NOMO-1 treated with dmso at 0.1 percent for 144 hours (cell line): ENCODE measurements around the gene CAMK1.

ENCODE experiments used
- DNase-seq: peaks from one replicate; lab custom pipeline; 2025; ENCODE audit not compliant: unreplicated experiment; lab: John Stamatoyannopoulos, UW

The CAMK1 gene

GRCh38 chr3:9793161-9793781, 23.5 kb upstream of the CAMK1 start:
- peak; percentile 44 for DNase-seq

DNA sequence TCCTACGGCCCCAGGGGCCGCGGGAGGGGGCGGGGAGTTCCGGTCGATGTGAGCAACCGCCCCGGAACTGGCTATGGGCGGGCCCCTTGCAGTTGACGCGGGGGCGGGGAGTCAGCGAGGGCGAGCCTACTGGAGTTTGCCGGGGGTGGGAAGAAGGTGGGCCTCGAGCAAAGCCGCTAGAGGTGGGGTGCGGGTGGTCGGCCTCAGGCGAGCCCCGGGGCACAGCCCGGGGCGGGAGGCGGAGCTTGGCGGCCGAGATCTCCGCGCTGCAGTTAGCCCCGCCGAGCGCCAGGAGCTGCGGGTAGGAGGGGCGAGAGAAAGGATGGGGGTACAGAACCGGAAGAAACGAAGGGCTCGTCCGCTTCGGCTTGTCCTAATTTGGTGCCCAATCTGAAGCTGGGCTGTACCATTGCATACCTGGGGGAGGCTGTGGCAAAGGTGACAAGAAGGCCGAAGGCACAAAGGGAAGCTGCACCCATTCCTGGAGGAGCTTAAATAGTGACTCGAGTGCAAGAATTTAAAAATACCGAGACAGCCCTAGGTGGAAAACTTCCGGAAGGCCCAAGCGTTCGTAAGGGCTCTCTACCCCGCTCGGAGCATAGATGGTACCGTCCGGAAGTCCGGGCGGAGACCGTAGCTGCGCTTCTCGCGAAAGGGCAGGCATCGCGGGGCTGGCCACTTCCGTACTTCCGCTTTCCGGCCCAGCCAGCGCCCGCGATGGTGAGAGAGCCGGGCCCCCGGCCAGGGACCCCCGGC, 22.8 kb upstream of the CAMK1 start, which contains the start of the genes ARPC4 and TADA3:
Gene ARPC4 (plus strand): TSS at position 678 of the 756 bp plus-strand sequence. CDS start 40 bp downstream, at position 718.
Gene TADA3 (minus strand): TSS at position 69 of the 756 bp plus-strand sequence. CDS start 1,007 bp downstream, outside the sequence.
- peak; percentile 98 for DNase-seq

GRCh38 chr3:9791790-9792404, 22.1 kb upstream of the CAMK1 start:
- DNase-seq, result no peak

- DNase-seq, result no peak
Observed at GRCh38 chr3:9791127-9791526, 21.4 kb upstream of the CAMK1 start.

DNA sequence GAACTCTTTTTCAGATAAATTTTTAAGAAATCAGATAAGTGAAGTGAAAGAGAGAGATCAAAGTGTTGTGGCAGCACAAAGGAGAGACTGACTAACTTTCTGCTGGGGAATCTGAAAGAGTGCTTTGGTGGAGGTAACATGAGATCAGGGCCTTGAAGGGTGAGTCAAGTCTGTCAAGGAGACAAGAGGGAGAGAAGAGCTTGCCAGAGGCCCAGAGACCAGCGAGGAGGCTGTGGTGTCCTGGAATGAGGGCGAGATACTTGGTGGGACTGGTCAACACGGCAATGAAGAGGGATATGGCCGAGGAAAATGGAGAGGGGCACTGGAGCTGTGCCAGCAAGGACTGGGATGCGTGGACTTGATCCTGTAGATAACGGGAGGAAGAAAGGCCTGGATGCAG, 18.0 kb upstream of the CAMK1 start:
- no peak for DNase-seq

DNA sequence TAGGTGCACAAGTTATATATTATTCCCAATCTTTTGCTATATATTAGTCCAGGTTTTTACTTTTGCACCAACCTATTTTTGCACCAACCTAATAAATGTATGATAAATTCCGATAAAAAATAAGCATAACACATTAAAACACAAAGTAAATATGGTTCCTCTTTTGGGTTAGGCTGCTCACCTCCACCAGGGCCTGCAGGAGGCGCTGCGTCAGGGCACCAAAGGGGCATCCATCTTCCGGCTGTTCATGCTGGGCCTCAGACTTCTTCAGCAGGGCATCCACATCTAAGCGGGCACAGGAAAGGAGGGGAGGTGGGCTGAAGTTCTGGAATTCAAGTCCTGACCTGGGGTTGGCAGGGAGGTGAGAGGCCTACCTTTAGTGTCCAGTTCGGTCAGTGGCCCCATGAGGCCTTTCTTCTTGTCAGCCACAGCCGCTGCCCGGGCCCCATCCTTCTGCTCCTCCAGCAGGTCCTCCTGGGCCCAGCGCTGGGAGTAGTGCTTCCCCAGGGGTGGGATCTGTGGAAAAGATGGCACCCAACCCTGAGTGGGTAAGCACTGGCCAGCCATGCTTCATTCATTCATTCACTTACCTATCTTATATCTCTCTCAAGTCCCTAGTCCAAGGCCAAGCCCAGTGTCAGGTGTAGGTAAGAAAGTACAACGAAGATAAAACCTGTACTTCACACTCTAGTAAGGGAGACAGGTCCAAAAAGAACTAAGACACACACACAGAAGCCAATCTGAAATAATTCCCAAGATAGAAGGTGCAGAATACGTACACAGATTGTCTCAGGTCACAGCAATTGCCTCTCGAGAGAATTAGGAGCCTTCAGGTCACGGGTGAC, 17.3 kb upstream of the CAMK1 start:
- no peak for DNase-seq

GRCh38 chr3:9786209-9786739, 16.5 kb upstream of the CAMK1 start:
- no peak for DNase-seq

- DNase-seq, result no peak
Observed at GRCh38 chr3:9785602-9786001, 15.9 kb upstream of the CAMK1 start.

- no peak for DNase-seq
Observed at GRCh38 chr3:9784965-9785364, 15.2 kb upstream of the CAMK1 start.

DNA sequence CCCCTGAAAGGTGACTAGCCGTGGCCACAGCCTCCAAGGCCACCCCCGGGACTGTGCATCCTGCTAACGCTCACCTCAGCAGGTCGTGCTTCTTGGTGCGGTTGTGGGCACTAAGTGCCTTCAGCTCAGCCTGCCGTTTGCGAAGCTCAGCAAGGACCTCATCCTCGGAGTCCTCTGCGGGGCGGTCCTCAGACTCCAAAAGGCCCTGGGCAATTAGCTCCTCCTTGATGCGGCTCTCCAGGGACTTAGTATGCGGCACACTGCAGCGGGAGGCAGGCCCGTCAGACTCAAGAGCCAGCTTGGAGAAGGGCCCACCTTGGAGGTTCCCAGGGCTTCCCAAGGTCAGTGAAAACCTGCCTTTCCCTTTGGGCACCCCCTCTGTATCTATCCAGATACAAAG, 14.2 kb upstream of the CAMK1 start:
- no peak for DNase-seq

DNA sequence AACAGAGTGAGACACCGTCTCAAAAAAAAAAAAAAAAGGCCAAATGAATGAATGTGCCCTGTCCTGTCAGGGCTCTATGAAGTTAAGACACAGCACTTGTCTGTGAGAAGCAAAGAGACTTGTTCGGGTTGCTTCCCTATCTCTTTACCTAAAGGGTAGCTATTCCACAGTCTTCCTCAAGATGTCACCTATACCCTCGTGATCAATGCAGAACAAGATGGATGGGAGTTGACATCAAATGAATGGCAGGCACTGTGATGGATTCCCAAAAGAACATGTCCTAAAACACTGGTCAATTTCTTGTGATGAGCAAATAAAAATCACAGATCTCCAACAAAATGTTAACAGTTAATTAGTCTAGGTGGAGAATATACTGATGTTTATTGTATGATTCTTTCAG, 13.0 kb upstream of the CAMK1 start:
- no peak for DNase-seq

DNA sequence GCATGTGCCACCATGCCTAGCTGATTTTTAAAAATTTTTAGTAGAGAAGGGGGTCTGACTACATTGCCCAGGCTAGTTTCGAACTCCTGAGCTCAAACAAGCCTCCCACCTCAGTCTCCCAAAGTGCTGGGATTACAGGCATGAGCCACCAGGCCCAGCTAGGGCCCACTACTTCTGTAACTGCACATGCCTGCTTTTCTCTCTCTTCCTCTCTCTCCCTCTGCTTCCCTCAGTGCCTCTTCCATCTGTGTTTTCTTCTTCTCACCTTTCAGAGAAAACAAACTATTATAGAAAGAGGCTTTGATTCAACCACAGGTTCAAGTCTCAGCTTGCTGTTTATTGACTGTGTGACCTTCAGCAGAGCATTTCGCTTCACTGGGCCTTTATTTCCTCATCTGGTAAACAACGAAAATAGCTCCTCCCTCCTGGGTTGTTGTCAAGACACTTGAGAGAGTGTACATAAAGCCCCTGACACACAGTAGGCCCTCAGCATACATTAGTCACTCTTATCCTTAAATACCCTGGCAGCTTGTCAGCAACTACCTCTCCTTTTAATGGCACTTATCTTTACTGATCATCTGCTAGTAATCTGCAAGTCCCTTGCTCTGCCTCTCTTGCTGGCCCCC, 12.3 kb upstream of the CAMK1 start:
- DNase-seq, result no peak

DNA sequence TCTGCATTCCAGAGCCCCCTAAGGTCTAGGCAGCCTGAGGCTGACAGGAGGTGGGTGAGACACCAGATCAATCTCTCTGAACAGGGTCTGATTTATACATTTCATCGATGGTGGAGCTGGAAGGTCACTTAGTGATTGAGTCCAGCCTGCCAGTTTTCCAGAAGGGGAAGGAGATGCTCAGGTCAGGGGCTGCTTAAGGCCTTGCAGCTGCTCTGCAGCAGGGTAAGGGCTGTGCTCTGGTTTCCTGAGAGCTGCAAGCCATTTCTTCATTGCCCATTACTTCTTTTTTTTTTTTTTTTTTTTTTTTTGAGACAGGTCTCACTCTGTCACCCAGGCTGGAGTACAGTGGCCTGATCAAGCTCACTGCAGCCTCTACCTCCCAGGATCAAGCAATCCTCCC, 11.8 kb upstream of the CAMK1 start:
- DNase-seq, result no peak

DNA sequence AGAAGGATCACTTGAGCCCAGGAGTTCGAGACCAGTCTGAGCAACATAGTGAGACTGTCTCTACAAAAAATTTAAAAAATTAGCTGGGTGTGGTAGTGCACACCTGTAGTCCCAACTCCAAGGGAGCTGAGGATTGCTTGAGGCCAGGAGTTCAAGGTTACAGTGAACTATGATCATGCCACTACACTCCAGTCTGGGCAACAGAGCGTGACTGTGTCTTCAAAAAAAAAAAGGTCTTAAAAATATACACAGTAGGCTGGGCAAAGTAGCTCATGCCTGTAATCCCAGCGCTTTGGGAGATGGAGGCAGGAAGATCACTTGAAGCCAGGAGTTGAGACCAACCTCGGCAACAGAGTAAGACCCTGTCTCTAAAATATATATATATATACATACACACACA, 11.2 kb upstream of the CAMK1 start:
- no peak for DNase-seq

- DNase-seq, result no peak
Observed at GRCh38 chr3:9780458-9780812, 10.7 kb upstream of the CAMK1 start.

DNA sequence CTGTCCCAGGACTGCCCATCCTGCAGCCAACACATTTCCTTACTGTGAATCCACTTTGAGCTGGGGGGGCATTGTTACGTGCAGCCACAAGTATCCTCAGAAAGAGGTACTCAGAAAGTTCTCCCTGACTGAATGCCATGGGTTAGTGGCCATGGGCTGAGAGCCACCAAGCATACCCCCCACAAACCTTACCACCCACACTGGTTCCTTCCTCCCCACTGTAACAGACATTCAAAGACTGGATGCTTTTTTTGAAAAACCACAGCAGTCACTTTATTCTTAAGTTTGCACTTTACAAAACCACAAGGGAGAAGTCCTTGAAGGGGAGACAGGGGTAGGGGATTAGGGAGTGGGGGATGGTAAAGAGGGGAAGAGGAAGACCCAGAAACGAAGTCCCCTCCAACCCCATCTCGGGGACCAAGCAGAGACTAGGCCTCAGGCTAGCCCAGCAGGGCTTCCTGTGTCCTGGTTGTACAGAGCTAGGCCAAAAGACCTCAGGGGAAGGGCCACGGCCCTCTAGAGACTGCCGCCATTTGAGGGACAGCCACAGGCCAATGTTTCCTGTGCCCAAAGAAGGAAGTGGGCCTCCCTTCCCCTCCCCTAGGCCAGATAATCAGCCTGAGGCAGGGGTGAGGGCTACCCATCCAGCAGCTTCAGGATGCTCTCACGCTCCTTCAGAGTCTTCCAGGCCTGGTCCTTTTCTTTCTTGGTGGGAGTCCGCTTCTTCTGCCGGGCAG, 10.1 kb upstream of the CAMK1 start:
- DNase-seq, result peak; percentile 92

GRCh38 chr3:9779075-9779593, 9.4 kb upstream of the CAMK1 start:
- DNase-seq, result no peak

- no peak for DNase-seq
Observed at GRCh38 chr3:9778143-9779074, 8.7 kb upstream of the CAMK1 start.

- DNase-seq, result no peak
Observed at GRCh38 chr3:9777694-9778021, 7.9 kb upstream of the CAMK1 start.
